HCT116 (cell line): ENCODE results near the gene CHST11. TPM values are rescaled to one million over a fixed set of nuclear protein-coding genes. Genes with fewer than 3 reads are reported as not detected.

Experiments used
- ATAC-seq: fragments of 200-7000 bp; cut with Tn5 transposase; 2 replicates; pipeline ENCODE4 v1.9.1; 2020; ENCODE audit warnings: mild to moderate bottlenecking, moderate library complexity
- BruUV-seq: library from RNA; stranded (reverse); fragments of 400-500 nt; replicated peaks from 2 replicates; lab custom pipeline; 2021; lab: Mats Ljungman, UMichigan
- CTCF ChIA-PET: fragments of 300-600 bp; sonication (Branson Sonifier 250); formaldehyde crosslinking; loops from one replicate; lab custom pipeline; 2021; ENCODE audit warnings: antibody characterized with exemption; lab: Charles Lee
- POLR2A ChIA-PET: fragments of 300-600, 350-600 bp; sonication (Branson Sonifier 250); formaldehyde crosslinking; loops from one replicate; lab custom pipeline; 2021; ENCODE audit warnings: antibody characterized with exemption; lab: Charles Lee
- RAD21 ChIA-PET, 2 experiments: fragments of 300-600 bp; sonication (Branson Sonifier 250); formaldehyde crosslinking; loops; one replicate each; lab custom pipeline; 2023; ENCODE audit warnings: low total read pairs in 2 of 2; ENCODE audit not compliant: uncharacterized antibody in 2 of 2, unreplicated experiment in 2 of 2, low non-redundant PET in 1 of 2; lab: Charles Lee
- DNase-seq: peaks from one replicate; pipeline ENCODE4 v3.0.0-alpha.2; 2010; ENCODE audit warnings: low read depth, low spot score
- H2AFZ ChIP-seq: fragments of 200-600 bp; shearing (Covaris generic), sonication (generic); 2 replicates; pipeline ENCODE4 v1.6.1; 2017; ENCODE audit warnings: low read depth, mixed run types, mixed read lengths, antibody characterized with exemption, low read length; ENCODE audit not compliant: poor library complexity, severe bottlenecking
- H3K27ac ChIP-seq: 2 replicates; pipeline ENCODE4 v1.5.1; 2012; ENCODE audit warnings: low read depth, low read length
- H3K27me3 ChIP-seq: fragments of 200-600 bp; sonication (generic); 2 replicates; pipeline ENCODE4 v1.6.1; 2016; ENCODE audit warnings: mixed run types, low read length, mixed read lengths; ENCODE audit not compliant: insufficient read depth
- H3K36me3 ChIP-seq, 2 experiments: fragments of 200-500 bp in 1 of 2; fragments of 200-600 bp in 1 of 2; sonication (Bioruptor generic) in 1 of 2; sonication (generic) in 1 of 2; 2 replicates each; pipeline versions ENCODE4 v1.5.1 to v1.6.1; 2014 to 2016; ENCODE audit warnings: low read length in 2 of 2, inconsistent platforms in 1 of 2, mixed read lengths in 1 of 2, mixed run types in 1 of 2; ENCODE audit not compliant: insufficient read depth in 2 of 2, control insufficient read depth in 1 of 2
- H3K4me1 ChIP-seq, 2 experiments: fragments of 200-600 bp in 1 of 2; sonication (generic) in 1 of 2; 2 replicates each; pipeline versions ENCODE4 v1.5.1 to v1.6.1; 2012 to 2017; ENCODE audit warnings: low read length in 2 of 2, inconsistent platforms in 1 of 2, mild to moderate bottlenecking in 1 of 2, mixed read lengths in 1 of 2, mixed run types in 1 of 2, moderate library complexity in 1 of 2; ENCODE audit not compliant: insufficient read depth in 2 of 2, control insufficient read depth in 1 of 2
- H3K4me2 ChIP-seq: fragments of 200-600 bp; sonication (generic); 2 replicates; pipeline ENCODE4 v1.6.1; 2017; ENCODE audit warnings: mixed run types, low read length, mixed read lengths
- H3K4me3 ChIP-seq, 2 experiments: fragments of 200-600 bp in 1 of 2; sonication (generic) in 1 of 2; replicated peaks in 1 of 2; 2 replicates each; pipeline ENCODE4 v1.5.1; 2011 to 2016; ENCODE audit warnings: low read length in 2 of 2, control low read depth in 1 of 2, low read depth in 1 of 2, mild to moderate bottlenecking in 1 of 2, mixed read lengths in 1 of 2, mixed run types in 1 of 2
- H3K79me2 ChIP-seq: fragments of 200-600 bp; sonication (generic); 2 replicates; pipeline ENCODE4 v1.6.1; 2017; ENCODE audit warnings: mild to moderate bottlenecking, mixed run types, low read length, moderate library complexity, mixed read lengths; ENCODE audit not compliant: insufficient read depth
- H3K9ac ChIP-seq: fragments of 200-600 bp; sonication (generic); 2 replicates; pipeline ENCODE4 v1.6.1; 2016; ENCODE audit warnings: low read length, mixed read lengths
- H3K9me2 ChIP-seq: fragments of 200-600 bp; sonication (generic), shearing (Covaris generic); 2 replicates; pipeline ENCODE4 v1.6.1; 2017; ENCODE audit warnings: mixed run types, mild to moderate bottlenecking, moderate library complexity; ENCODE audit not compliant: insufficient read depth
- H3K9me3 ChIP-seq, 2 experiments: fragments of 200-500 bp in 1 of 2; fragments of 200-600 bp in 1 of 2; sonication (Bioruptor generic) in 1 of 2; sonication (generic) in 1 of 2; 2 replicates each; pipeline ENCODE4 v1.6.1; 2014 to 2017; ENCODE audit warnings: low read length in 2 of 2, mixed read lengths in 2 of 2, inconsistent platforms in 1 of 2, low read depth in 1 of 2, mild to moderate bottlenecking in 1 of 2, mixed run types in 1 of 2, moderate library complexity in 1 of 2; ENCODE audit not compliant: control insufficient read depth in 1 of 2, insufficient read depth in 1 of 2
- H4K20me1 ChIP-seq: fragments of 200-600 bp; sonication (generic), shearing (Covaris generic); 2 replicates; pipeline ENCODE4 v1.6.1; 2017; ENCODE audit warnings: mixed run types, mild to moderate bottlenecking, moderate library complexity; ENCODE audit not compliant: insufficient read depth
- CBX3 ChIP-seq: IDR thresholded peaks from 2 replicates; pipeline ENCODE4 v1.6.1; 2012; ENCODE audit warnings: low read depth
- EZH2phosphoT487 ChIP-seq: fragments of 200-600 bp; IDR thresholded peaks from 2 replicates; pipeline ENCODE4 v1.6.1; 2018; ENCODE audit warnings: antibody characterized with exemption, borderline replicate concordance
- JUND ChIP-seq: IDR thresholded peaks from 2 replicates; pipeline ENCODE4 v1.6.1; 2012
- POLR2AphosphoS5 ChIP-seq: IDR thresholded peaks from 2 replicates; pipeline ENCODE4 v1.6.1; 2011; ENCODE audit warnings: mild to moderate bottlenecking, low read depth, low read length, moderate library complexity
- RAD21 ChIP-seq: IDR thresholded peaks from 2 replicates; pipeline ENCODE4 v1.6.1; 2012; ENCODE audit warnings: low read depth, mild to moderate bottlenecking
- SP1 ChIP-seq: IDR thresholded peaks from 2 replicates; pipeline ENCODE4 v1.6.1; 2012; ENCODE audit warnings: low read depth
- TCF7L2 ChIP-seq: IDR thresholded peaks from 2 replicates; pipeline ENCODE4 v1.7.0; 2011; ENCODE audit warnings: borderline replicate concordance, inconsistent platforms; ENCODE audit not compliant: insufficient read depth, insufficient read length; ENCODE audit errors: extremely low read depth
- YY1 ChIP-seq: IDR thresholded peaks from 2 replicates; pipeline ENCODE4 v1.6.1; 2011; ENCODE audit warnings: low read length, low read depth, moderate library complexity, mild to moderate bottlenecking; ENCODE audit not compliant: insufficient replicate concordance; ENCODE audit errors: extremely low read depth
- intact Hi-C: fragments of 100-400 bp; cut with micrococcal nuclease; formaldehyde crosslinking; loops from 2 replicates; pipeline ENCODE4 v1.10.0; 2022
- total RNA-seq: library from RNA; stranded (reverse); gene quantifications from one replicate; pipeline ENCODE4 v1.2.1, GENCODE V29; 2021; ENCODE audit not compliant: unreplicated experiment
- TF ChIP-seq, protein P1 (sequence below): IDR thresholded peaks from 2 replicates; pipeline ENCODE4 v1.6.1; 2011; ENCODE audit warnings: mild to moderate bottlenecking, low read length, moderate library complexity; ENCODE audit not compliant: insufficient replicate concordance; ENCODE audit errors: extremely low read depth
- TF ChIP-seq, protein P2 (sequence below): IDR thresholded peaks from 2 replicates; pipeline ENCODE4 v1.6.1; 2012

The CHST11 gene
- total RNA-seq, 1 experiment from 2014 or later, result 10.1 TPM

DNA sequence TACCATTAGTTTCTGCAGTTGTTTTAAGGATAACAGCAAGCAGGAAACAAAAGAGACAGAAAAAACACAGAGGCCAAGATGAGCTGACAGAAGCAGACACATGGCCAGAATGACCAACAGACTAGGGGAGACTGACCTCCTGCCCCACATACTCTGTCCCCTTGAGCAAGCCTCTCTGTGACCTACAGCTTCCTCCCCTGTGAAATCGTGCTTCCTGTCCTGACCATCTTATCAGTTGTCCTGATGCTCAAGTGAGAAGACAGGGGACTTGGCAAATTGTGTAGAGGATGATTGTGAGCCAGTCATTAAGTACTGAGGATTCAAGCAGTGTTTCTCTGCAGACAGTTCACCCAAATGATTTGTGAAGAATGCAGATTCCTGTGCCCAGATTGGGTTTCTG is 272.3 kb downstream of the CHST11 start:
- Histone ChIP-seq H4K20me1 (no peaks in the 10 kb centered on the region), H3K4me3 (no peak overlapping the region), H2AFZ (no peak overlapping the region), H3K4me1 (no peaks in the 10 kb centered on the region), H3K79me2 (no peaks in the 10 kb centered on the region), H3K9me3 (no peaks in the 10 kb centered on the region), H3K27ac (no peak overlapping the region), H3K27me3 (no peaks in the 10 kb centered on the region), H3K9ac (no peak overlapping the region), H3K9me2 (no peaks in the 10 kb centered on the region), H3K4me2 (no peak overlapping the region), H3K36me3 (no peaks in the 10 kb centered on the region)
- ChIA-PET RAD21 (no interaction called here), POLR2A (no interaction called here), CTCF (no interaction called here)
- intact Hi-C loops, result no loop called here
- ATAC-seq (no peak), DNase-seq (no peak)
- no TSS peak for BruUV-seq
- TF ChIP-seq EZH2phosphoT487, result no peak
- no peak for TF ChIP-seq POLR2AphosphoS5
- no peak for TF ChIP-seq TCF7L2
- TF ChIP-seq YY1, result no peak
- TF ChIP-seq, protein P1, sequence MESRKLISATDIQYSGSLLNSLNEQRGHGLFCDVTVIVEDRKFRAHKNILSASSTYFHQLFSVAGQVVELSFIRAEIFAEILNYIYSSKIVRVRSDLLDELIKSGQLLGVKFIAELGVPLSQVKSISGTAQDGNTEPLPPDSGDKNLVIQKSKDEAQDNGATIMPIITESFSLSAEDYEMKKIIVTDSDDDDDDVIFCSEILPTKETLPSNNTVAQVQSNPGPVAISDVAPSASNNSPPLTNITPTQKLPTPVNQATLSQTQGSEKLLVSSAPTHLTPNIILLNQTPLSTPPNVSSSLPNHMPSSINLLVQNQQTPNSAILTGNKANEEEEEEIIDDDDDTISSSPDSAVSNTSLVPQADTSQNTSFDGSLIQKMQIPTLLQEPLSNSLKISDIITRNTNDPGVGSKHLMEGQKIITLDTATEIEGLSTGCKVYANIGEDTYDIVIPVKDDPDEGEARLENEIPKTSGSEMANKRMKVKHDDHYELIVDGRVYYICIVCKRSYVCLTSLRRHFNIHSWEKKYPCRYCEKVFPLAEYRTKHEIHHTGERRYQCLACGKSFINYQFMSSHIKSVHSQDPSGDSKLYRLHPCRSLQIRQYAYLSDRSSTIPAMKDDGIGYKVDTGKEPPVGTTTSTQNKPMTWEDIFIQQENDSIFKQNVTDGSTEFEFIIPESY, result no peak
- TF ChIP-seq RAD21, result no peak
- no peak for TF ChIP-seq JUND
- no peak for TF ChIP-seq CBX3
- no peak for TF ChIP-seq SP1
- TF ChIP-seq, protein P2, sequence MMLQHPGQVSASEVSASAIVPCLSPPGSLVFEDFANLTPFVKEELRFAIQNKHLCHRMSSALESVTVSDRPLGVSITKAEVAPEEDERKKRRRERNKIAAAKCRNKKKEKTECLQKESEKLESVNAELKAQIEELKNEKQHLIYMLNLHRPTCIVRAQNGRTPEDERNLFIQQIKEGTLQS, result no peak
